Erythroblast (primary cell): ENCODE measurements around the gene YPEL5.

Source experiments
- GATA1 ChIP-seq: IDR thresholded peaks from 2 replicates; pipeline ENCODE4 v1.6.1; 2011; ENCODE audit warnings: low read depth, mild to moderate bottlenecking, control low read depth, low read length, moderate library complexity
- POLR2A ChIP-seq: IDR thresholded peaks from 2 replicates; pipeline ENCODE4 v1.6.1; 2011; ENCODE audit warnings: mild to moderate bottlenecking, low read length

DNA sequence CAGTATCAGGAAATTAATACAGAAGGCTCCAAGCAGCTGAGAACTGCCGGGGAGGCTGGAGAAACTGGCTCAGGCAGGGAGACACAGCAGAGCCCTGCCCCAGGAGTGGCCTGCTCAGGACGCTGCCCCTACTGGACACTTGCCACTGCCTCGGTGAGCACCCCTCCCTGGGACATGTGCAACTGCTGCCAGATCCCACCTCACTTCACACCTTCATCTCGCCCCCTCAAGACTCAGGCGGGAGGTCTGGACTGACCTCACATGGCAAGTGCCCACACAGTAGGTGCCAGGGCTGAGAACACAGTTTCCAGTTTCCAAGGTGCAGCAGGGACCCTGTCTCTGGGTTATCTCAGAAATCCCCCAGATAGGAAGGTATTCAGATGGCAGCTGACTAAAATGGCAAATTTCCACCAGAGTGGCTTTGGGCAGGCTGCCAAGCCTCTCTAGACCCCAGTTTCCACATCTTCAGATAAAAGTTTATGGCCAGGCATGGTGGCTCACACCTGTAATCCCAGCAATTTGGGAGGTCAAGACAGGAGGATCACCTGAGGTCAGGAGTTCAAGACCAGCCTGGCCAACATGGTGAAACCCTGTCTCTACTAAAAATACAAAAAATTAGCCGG is 50.9 kb downstream of the YPEL5 start:
- TF ChIP-seq POLR2A (no peak), GATA1 (no peak)
